HepG2 (cell line): Measurements from ENCODE around the gene GAN. TPM values are rescaled to one million over a fixed set of nuclear protein-coding genes. Genes with fewer than 3 reads are reported as not detected.
A peak's percentile ranks its signal among the peaks of the same experiment; 100 is the strongest.

Experiments used
- ATAC-seq: fragments of 200-7000 bp; cut with Tn5 transposase; 3 replicates; pipeline ENCODE4 v1.9.1; 2020; ENCODE audit warnings: mild to moderate bottlenecking, moderate library complexity
- BruUV-seq: library from RNA; stranded (reverse); fragments of 400-500 nt; replicated peaks from 2 replicates; lab custom pipeline; 2021; lab: Mats Ljungman, UMichigan
- CTCF ChIA-PET: fragments of 300-600 bp; formaldehyde crosslinking; extraction: SDS; loops from one replicate; lab custom pipeline; 2021; ENCODE audit warnings: low total read pairs, inconsistent platforms, low intra/inter-chr PET ratio; lab: Yijun Ruan, JAX
- POLR2A ChIA-PET: fragments of 350-600 bp; sonication (Branson Sonifier 250); formaldehyde crosslinking; loops from one replicate; lab custom pipeline; 2020; ENCODE audit warnings: antibody characterized with exemption, inconsistent platforms; lab: Yijun Ruan, JAX
- DNase-seq: peaks from one replicate; pipeline ENCODE4 v3.0.0-alpha.2; 2015; ENCODE audit warnings: low spot score
- FAIRE-seq: peaks from 3 replicates; lab custom pipeline; 2011; peaks lifted over from hg19 to GRCh38; lab: Jason Lieb, UNC
- H2AFZ ChIP-seq: one replicate; pipeline ENCODE4 v1.6.1; 2011; ENCODE audit warnings: low read length, inconsistent platforms
- H3K27ac ChIP-seq: fragments of 300-600 bp; 3 replicates; pipeline ENCODE4 v1.8.0; 2011; ENCODE audit warnings: mixed run types, mild to moderate bottlenecking, mixed read lengths, low read length, inconsistent platforms; ENCODE audit not compliant: insufficient read depth; ENCODE audit errors: extremely low read length
- H3K27me3 ChIP-seq, 2 experiments: fragments of 200-600 bp in 1 of 2; 2 replicates in 1 of 2; 3 replicates in 1 of 2; pipeline versions ENCODE4 v1.6.0 to v1.8.0; 2011; ENCODE audit warnings: low read length in 2 of 2, mild to moderate bottlenecking in 2 of 2, moderate library complexity in 2 of 2, inconsistent platforms in 1 of 2; ENCODE audit not compliant: insufficient read depth in 2 of 2, control insufficient read depth in 1 of 2
- H3K36me3 ChIP-seq, 2 experiments: fragments of 200-600 bp in 1 of 2; replicated peaks in 1 of 2; 2 replicates in 1 of 2; 3 replicates in 1 of 2; pipeline versions ENCODE4 v1.5.1 to v1.8.0; 2011; ENCODE audit warnings: low read length in 2 of 2, inconsistent platforms in 1 of 2; ENCODE audit not compliant: insufficient read depth in 2 of 2, control insufficient read depth in 1 of 2
- H3K4me1 ChIP-seq: 2 replicates; pipeline ENCODE4 v1.5.1; 2012; ENCODE audit warnings: low read length, inconsistent platforms; ENCODE audit not compliant: insufficient read depth
- H3K4me2 ChIP-seq: 2 replicates; pipeline ENCODE4 v1.6.0; 2011; ENCODE audit warnings: low read depth, low read length, inconsistent platforms
- H3K4me3 ChIP-seq, 3 experiments: fragments of 200-600 bp in 1 of 3; sonication (generic), shearing (Covaris generic) in 1 of 3; replicated peaks in 1 of 3; 2 replicates each; pipeline ENCODE4 v1.5.1; 2011 to 2016; ENCODE audit warnings: low read length in 3 of 3, inconsistent platforms in 2 of 3, low read depth in 2 of 3, mild to moderate bottlenecking in 2 of 3, control low read depth in 1 of 3, mixed read lengths in 1 of 3; ENCODE audit not compliant: insufficient read depth in 1 of 3
- H3K79me2 ChIP-seq: one replicate; pipeline ENCODE4 v1.6.1; 2011; ENCODE audit warnings: low read length, inconsistent platforms; ENCODE audit not compliant: insufficient read depth
- H3K9ac ChIP-seq: 2 replicates; pipeline ENCODE4 v1.6.0; 2011; ENCODE audit warnings: mild to moderate bottlenecking, low read depth, low read length, inconsistent platforms; ENCODE audit not compliant: insufficient read depth
- H3K9me3 ChIP-seq: 2 replicates; pipeline ENCODE4 v1.5.1; 2012; ENCODE audit warnings: mild to moderate bottlenecking, low read length
- H4K20me1 ChIP-seq: 2 replicates; pipeline ENCODE4 v1.6.0; 2011; ENCODE audit warnings: inconsistent platforms, mild to moderate bottlenecking, low read length, moderate library complexity; ENCODE audit not compliant: insufficient read depth
- FOXC1 ChIP-seq: sonication (generic); formaldehyde crosslinking; IDR thresholded peaks from 2 replicates; pipeline ENCODE4 v1.8.0; 2022; ENCODE audit warnings: mild to moderate bottlenecking, missing genetic modification reagents, borderline replicate concordance
- STAG1 ChIP-seq: sonication (generic); formaldehyde crosslinking; IDR thresholded peaks from 2 replicates; pipeline ENCODE4 v1.4.0; 2020; ENCODE audit warnings: missing genetic modification reagents
- U2AF1 ChIP-seq: fragments of 200-400 bp; formaldehyde crosslinking; optimal IDR thresholded peaks from 2 replicates; pipeline ENCODE3; 2017; ENCODE audit warnings: mild to moderate bottlenecking, low read depth, low read length
- ZBTB21 ChIP-seq: sonication (generic); formaldehyde crosslinking; IDR thresholded peaks from 2 replicates; pipeline ENCODE4 v1.4.0; 2020; ENCODE audit warnings: missing genetic modification reagents
- ZMYM3 ChIP-seq: sonication (generic); formaldehyde crosslinking; IDR thresholded peaks from 2 replicates; pipeline ENCODE4 v1.5.1; 2020; ENCODE audit warnings: mild to moderate bottlenecking, missing genetic modification reagents
- ZNF143 ChIP-seq: sonication (generic); formaldehyde crosslinking; IDR thresholded peaks from 2 replicates; pipeline ENCODE4 v1.4.0; 2020; ENCODE audit warnings: missing genetic modification reagents
- ZNF546 ChIP-seq: sonication (generic); formaldehyde crosslinking; conservative IDR thresholded peaks from 2 replicates; pipeline ENCODE4 v1.8.1; 2023; ENCODE audit warnings: mild to moderate bottlenecking, missing genetic modification reagents
- ZNF589 ChIP-seq: sonication (generic); formaldehyde crosslinking; conservative IDR thresholded peaks from 2 replicates; pipeline ENCODE4 v1.8.0; 2022; ENCODE audit warnings: mild to moderate bottlenecking, moderate library complexity, missing genetic modification reagents
- ZNF629 ChIP-seq: sonication (generic); formaldehyde crosslinking; conservative IDR thresholded peaks from 2 replicates; pipeline ENCODE4 v1.5.0; 2020; ENCODE audit warnings: missing genetic modification reagents
- WGBS: methylation state at CpG from one replicate; pipeline ENCODE4 v1.1.6; 2017; ENCODE audit warnings: low lambda C conversion rate; 5-methylcytosine and 5-hydroxymethylcytosine counted together
- in situ Hi-C: cut with HindIII; loops from 2 replicates; pipeline ENCODE4 v1.10.0; 2017; ENCODE audit warnings: low pct_unique_long_range_greater_than_20kb; ENCODE audit not compliant: extremely low pct_ligation_motif_present
- intact Hi-C: fragments of 100-400 bp; cut with micrococcal nuclease; formaldehyde crosslinking; loops from one replicate; pipeline ENCODE4 v1.10.0; 2022; ENCODE audit not compliant: unreplicated experiment
- polyA plus RNA-seq, 8 experiments: library from polyadenylated mRNA; depleted of rRNA in 3 of 8; stranded (reverse) in 7 of 8; unstranded in 1 of 8; fragments of >200 nt; fragmentation: Illumina TruSeq in 4 of 8; extraction: Trizol in 4 of 8; gene quantifications; 2 replicates each; pipeline versions ENCODE4 v1.2.1 to v1.2.3, GENCODE V29; 2011 to 2016; ENCODE audit warnings: low read depth in 4 of 8, missing spikeins in 1 of 8, mixed read lengths in 1 of 8; ENCODE audit not compliant: insufficient read depth in 1 of 8
- total RNA-seq, 5 experiments: library from RNA; depleted of rRNA; stranded (reverse); fragments of >200 nt; fragmentation: Illumina TruSeq; extraction: Trizol; gene quantifications; 2 replicates each; pipeline ENCODE4 v1.2.3, GENCODE V29; 2016; ENCODE audit warnings: low read depth in 1 of 5
- TF ChIP-seq, protein P1 (sequence below): sonication (generic); formaldehyde crosslinking; IDR thresholded peaks from 2 replicates; pipeline ENCODE4 v1.9.0; 2021; ENCODE audit warnings: missing genetic modification reagents, mild to moderate bottlenecking, borderline replicate concordance

GAN gene
- total and polyA plus RNA-seq, 2 of the 13 experiments (the other 11 are each of a cell fraction or from before 2014, with no cell fraction given), result 4.3 to 11.0 TPM

DNA sequence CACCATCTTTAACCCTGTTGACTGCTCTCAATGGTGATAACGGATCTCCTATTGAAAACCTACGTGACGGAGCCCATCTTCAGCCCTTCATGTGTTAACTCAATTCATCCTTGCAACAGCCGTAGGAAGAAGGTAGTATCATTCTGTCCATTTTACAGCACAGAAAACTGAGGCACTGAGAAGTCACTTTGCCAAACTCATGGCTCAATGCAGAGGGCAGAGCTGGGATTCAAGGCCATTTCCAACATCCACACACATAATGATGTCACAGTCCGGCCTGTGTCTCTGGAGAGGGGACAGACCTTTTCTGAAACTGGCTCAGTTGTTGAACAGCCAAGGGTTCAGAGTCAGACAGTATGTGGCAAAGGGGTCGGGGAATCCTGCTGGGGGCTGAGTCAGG, 77.2 kb downstream of the GAN start:
- POLR2A ChIA-PET, result no interaction called here
- intact Hi-C loops, result no loop called here
- H2AFZ ChIP-seq, result no peak overlapping the region
- no peak overlapping the region for H3K4me2 ChIP-seq
- H3K27me3 ChIP-seq, result no peaks in the 10 kb centered on the region
- TF ChIP-seq ZNF629 (CRISPR knock-in tag), result peak; percentile 87
- TF ChIP-seq ZNF143 (CRISPR knock-in tag), result no peak
- TF ChIP-seq ZMYM3, result peak; percentile 34; the same call in 1 of the 2 replicates
- TF ChIP-seq, all 625 proteins: peak for 2
- H3K4me3 ChIP-seq, result no peak overlapping the region
- 97% methylated on average over 6 of the region's 6 CpGs for WGBS
- CTCF ChIA-PET, result no interaction called here
- in situ Hi-C loops, result no loop called here
- no peaks in the 10 kb centered on the region for H4K20me1 ChIP-seq
- FAIRE-seq (no peak), ATAC-seq (no peak), DNase-seq (no peak)
- H3K4me1 ChIP-seq, result no peaks in the 10 kb centered on the region
- H3K9ac ChIP-seq, result no peak overlapping the region
- peaks cover 1 to 9% of the 10 kb centered on the region in 2 experiments; a peak in 3 of 5 replicates for H3K36me3 ChIP-seq
- BruUV-seq, result no TSS peak
- no peaks in the 10 kb centered on the region for H3K9me3 ChIP-seq
- no peak overlapping the region for H3K27ac ChIP-seq
- no peaks in the 10 kb centered on the region for H3K79me2 ChIP-seq

- DNase-seq, result no peak
- Histone ChIP-seq H4K20me1 (no peaks in the 10 kb centered on the region), H3K27ac (no peak overlapping the region), H3K27me3 (no peaks in the 10 kb centered on the region), H3K36me3 (peaks cover 0 to 7% of the 10 kb centered on the region in 2 experiments; a peak in 3 of 5 replicates), H3K4me1 (no peaks in the 10 kb centered on the region), H3K4me3 (no peak overlapping the region), H3K9ac (no peak overlapping the region), H3K79me2 (no peaks in the 10 kb centered on the region), H3K4me2 (no peak overlapping the region)
- in situ Hi-C loops (no loop called here), intact Hi-C loops (no loop called here)
- POLR2A ChIA-PET, result no interaction called here
- no peak for FAIRE-seq
- ATAC-seq, result no peak
- BruUV-seq, result no TSS peak
- 84% methylated on average over 7 of the region's 7 CpGs for WGBS
- TF ChIP-seq ZNF589, result no peak
- no peak for TF ChIP-seq STAG1 (CRISPR knock-in tag)
- no peak for TF ChIP-seq ZBTB21 (CRISPR knock-in tag)
- no peak for TF ChIP-seq ZNF546 (CRISPR knock-in tag)
- TF ChIP-seq, protein P1, sequence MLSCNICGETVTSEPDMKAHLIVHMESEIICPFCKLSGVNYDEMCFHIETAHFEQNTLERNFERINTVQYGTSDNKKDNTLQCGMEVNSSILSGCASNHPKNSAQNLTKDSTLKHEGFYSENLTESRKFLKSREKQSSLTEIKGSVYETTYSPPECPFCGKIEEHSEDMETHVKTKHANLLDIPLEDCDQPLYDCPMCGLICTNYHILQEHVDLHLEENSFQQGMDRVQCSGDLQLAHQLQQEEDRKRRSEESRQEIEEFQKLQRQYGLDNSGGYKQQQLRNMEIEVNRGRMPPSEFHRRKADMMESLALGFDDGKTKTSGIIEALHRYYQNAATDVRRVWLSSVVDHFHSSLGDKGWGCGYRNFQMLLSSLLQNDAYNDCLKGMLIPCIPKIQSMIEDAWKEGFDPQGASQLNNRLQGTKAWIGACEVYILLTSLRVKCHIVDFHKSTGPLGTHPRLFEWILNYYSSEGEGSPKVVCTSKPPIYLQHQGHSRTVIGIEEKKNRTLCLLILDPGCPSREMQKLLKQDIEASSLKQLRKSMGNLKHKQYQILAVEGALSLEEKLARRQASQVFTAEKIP, result no peak
- no peak for TF ChIP-seq U2AF1
- TF ChIP-seq FOXC1 (CRISPR knock-in tag), result no peak
- TF ChIP-seq, all 625 proteins: peak for 0
- no peaks in the 10 kb centered on the region for H3K9me3 ChIP-seq
- no peak overlapping the region for H2AFZ ChIP-seq
- CTCF ChIA-PET, result no interaction called here
Observed at GRCh38 chr16:81394416-81394815, 79.7 kb downstream of the GAN start.
